ENCODE results near the gene BIN1.

DNA sequence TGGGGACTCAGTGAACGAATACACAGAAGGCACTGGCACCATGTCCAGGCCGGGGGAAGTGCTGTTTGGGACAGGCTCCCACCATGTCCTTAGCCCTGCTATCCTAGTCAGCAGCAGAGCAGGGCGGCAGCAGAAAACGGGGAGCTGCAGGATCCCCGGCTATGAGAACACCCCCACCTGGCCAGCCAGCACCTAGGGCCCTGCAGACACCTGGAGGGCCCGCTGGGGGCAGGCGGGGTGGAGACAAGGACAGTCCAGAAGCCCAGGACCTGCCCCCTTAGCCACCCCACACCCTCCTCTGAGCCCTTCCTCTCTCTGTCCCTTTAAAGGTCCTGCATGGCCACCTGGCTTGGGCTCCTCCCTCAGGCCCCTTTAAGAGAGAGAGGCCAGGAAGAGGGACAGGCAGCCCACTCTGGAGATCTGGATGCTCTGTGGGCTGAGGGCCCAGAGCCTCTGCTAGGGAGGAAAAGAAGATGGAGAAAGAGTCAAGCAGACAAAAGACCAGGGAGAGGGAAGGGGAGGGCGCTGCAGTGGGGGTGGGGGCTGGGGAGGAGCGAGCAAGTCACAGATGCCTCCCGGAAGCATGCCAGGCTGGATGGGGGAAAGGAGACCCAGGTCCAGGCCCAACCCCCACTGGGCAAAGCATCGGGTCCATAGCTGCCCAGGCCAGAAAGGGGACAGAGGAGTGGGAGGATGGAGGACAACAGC lies 48.6 kb downstream of the BIN1 start:
- TF ChIP-seq, protein P1, sequence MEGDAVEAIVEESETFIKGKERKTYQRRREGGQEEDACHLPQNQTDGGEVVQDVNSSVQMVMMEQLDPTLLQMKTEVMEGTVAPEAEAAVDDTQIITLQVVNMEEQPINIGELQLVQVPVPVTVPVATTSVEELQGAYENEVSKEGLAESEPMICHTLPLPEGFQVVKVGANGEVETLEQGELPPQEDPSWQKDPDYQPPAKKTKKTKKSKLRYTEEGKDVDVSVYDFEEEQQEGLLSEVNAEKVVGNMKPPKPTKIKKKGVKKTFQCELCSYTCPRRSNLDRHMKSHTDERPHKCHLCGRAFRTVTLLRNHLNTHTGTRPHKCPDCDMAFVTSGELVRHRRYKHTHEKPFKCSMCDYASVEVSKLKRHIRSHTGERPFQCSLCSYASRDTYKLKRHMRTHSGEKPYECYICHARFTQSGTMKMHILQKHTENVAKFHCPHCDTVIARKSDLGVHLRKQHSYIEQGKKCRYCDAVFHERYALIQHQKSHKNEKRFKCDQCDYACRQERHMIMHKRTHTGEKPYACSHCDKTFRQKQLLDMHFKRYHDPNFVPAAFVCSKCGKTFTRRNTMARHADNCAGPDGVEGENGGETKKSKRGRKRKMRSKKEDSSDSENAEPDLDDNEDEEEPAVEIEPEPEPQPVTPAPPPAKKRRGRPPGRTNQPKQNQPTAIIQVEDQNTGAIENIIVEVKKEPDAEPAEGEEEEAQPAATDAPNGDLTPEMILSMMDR (IDR thresholded peaks at IDR 0.05): no peak
- TF ChIP-seq POLR2A (IDR thresholded peaks at IDR 0.05): no peak
